Choroid plexus epithelial cell (primary cell): ENCODE data around the gene LCTL.

ENCODE experiments used
- DNase-seq: peaks from one replicate; pipeline ENCODE4 v3.0.0-alpha.2; 2010; ENCODE audit warnings: low read depth
- H3K4me3 ChIP-seq: 2 replicates; pipeline ENCODE4 v1.5.1; 2011; ENCODE audit warnings: low read depth, mild to moderate bottlenecking, control low read depth, low read length, moderate library complexity
- CTCF ChIP-seq: conservative IDR thresholded peaks from 2 replicates; pipeline ENCODE4 v1.5.1; 2011; ENCODE audit warnings: low read depth, mild to moderate bottlenecking, control low read depth, inconsistent platforms, low read length, moderate library complexity

Gene LCTL

DNA sequence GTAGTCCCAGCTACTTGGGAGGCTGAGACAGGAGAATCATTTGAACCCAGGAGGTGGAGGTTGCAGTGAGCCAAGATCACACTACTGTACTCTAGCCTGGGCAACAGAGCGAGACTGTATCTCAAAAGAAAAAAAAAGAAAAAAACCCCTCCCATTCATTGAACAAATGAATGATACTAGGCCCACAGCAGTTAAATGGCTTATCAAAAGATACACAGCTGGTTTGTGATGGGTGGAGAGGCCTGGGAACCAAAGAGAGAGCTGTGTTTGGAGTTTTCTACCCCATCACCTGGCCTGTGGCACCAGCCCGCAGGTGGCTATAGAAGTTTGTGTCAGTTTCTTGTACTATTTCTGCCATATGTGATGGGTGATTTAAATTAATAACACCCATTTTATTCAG lies 43.1 kb upstream of the LCTL start:
- DNase-seq = no peak
- no peak overlapping the region for H3K4me3 ChIP-seq
- TF ChIP-seq CTCF = no peak

DNA sequence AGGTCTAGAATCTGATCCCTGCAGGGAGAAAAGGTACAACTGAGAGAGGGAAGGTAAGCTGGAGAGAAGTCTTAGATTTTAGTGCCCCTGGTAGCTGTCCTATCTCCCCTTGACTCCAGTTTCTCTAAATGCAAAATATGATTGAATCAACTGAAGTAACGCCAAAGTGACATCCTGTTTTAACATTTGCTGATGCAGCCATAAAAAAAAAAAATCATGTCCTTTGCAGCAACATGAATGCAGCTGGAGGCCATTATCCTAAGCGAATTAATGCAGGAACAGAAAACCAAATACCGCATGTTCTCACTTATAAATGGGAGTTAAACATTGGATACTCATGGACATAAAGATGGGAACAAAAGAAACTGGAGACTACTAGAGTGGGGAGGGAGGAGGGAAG lies 42.4 kb upstream of the LCTL start:
- no peak for TF ChIP-seq CTCF
- no peak for DNase-seq
- no peak overlapping the region for H3K4me3 ChIP-seq

DNA sequence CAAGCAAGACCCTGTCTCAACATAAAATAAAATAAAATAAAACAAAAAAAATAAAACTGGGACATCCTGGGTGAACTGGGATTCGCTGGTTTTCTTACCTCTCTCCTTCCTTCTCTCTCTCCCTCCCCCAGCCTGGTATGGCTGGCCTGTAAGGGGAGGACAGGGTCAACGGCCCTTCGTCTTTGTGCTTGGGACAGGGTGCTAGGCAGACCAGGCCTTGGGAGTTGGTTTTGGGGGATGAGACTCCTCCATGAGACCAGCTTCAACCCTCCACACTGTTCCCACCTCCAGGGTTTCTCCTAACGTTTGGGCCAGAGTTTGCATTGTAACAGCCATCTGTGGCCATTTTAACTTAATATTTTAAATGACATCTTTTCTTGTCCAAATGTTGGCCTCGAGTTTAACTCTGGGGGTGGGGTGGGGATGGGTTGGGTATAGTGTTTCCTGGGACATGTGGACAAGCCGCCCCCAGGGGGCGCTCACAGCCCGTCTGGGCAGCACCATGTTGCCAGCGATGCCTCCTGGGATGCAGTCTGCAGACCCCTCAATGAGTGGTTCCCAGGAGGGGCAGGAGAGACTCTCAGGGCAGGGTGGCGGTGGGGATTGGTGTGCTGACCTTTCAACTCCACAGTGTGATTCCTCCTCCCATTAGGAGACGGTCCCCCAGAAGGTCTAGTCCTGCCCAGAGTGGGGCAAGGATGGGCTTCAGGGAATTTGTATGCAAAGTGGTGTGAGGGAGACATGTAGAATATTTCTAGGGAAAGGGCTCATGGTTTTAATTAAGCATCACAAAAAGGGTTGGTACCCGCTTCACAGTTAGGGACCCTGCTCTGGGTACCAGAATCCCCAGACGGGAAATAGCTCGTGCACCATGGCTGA lies 37.7 kb upstream of the LCTL start:
- no peak overlapping the region for H3K4me3 ChIP-seq
- DNase-seq = peak; percentile 73
- TF ChIP-seq CTCF = peak; percentile 89

GRCh38 chr15:66601521-66601920 lies 35.7 kb upstream of the LCTL start:
- DNase-seq = no peak
- no peak overlapping the region for H3K4me3 ChIP-seq
- no peak for TF ChIP-seq CTCF

GRCh38 chr15:66600240-66600627 lies 34.4 kb upstream of the LCTL start:
- DNase-seq = no peak
- TF ChIP-seq CTCF = no peak

GRCh38 chr15:66599536-66600239 lies 33.9 kb upstream of the LCTL start:
- TF ChIP-seq CTCF = no peak
- H3K4me3 ChIP-seq = no peak overlapping the region
- DNase-seq = no peak

More at GRCh38 chr15:66600240-66600627, 34.4 kb upstream of the LCTL start:
- H3K4me3 ChIP-seq = no peak overlapping the region
